Measurements from ENCODE around the gene ZNF608.

ZNF608 gene

GRCh38 chr5:124700333-124700732 lies 46.1 kb downstream of the ZNF608 start:
- no peaks in the 10 kb centered on the region for H3K9me3 ChIP-seq
- no peaks in the 10 kb centered on the region for H3K36me3 ChIP-seq
- no peaks in the 10 kb centered on the region for H3K27me3 ChIP-seq
- no peak overlapping the region for H3K4me3 ChIP-seq (ENCODE audit: low read depth in 1 of 2, low read length in 1 of 2)
- no peak overlapping the region for H3K27ac ChIP-seq
- H3K4me1 ChIP-seq (ENCODE audit: control insufficient read depth in 1 of 2, insufficient read depth in 1 of 2, low read depth in 1 of 2, low read length in 1 of 2) = no peaks in the 10 kb centered on the region
- no peak for TF ChIP-seq CTCF (IDR thresholded peaks at IDR 0.05)

GRCh38 chr5:124698770-124699169 lies 47.7 kb downstream of the ZNF608 start:
- Histone ChIP-seq H3K27ac (no peak overlapping the region), H3K4me3 (ENCODE audit: low read depth in 1 of 2, low read length in 1 of 2) (no peak overlapping the region), H3K9me3 (no peaks in the 10 kb centered on the region), H3K27me3 (no peaks in the 10 kb centered on the region), H3K36me3 (no peaks in the 10 kb centered on the region), H3K4me1 (ENCODE audit: control insufficient read depth in 1 of 2, insufficient read depth in 1 of 2, low read depth in 1 of 2, low read length in 1 of 2) (no peaks in the 10 kb centered on the region)
- no peak for TF ChIP-seq CTCF (IDR thresholded peaks at IDR 0.05)

- Histone ChIP-seq H3K9me3 (no peaks in the 10 kb centered on the region), H3K4me1 (ENCODE audit: control insufficient read depth in 1 of 2, insufficient read depth in 1 of 2, low read depth in 1 of 2, low read length in 1 of 2) (no peaks in the 10 kb centered on the region), H3K4me3 (ENCODE audit: low read depth in 1 of 2, low read length in 1 of 2) (no peak overlapping the region), H3K36me3 (no peaks in the 10 kb centered on the region), H3K27me3 (no peaks in the 10 kb centered on the region), H3K27ac (no peak overlapping the region)
- no peak for TF ChIP-seq CTCF (IDR thresholded peaks at IDR 0.05)
Measured at GRCh38 chr5:124697933-124698591, 48.4 kb downstream of the ZNF608 start.

- Histone ChIP-seq H3K4me1 (ENCODE audit: control insufficient read depth in 1 of 2, insufficient read depth in 1 of 2, low read depth in 1 of 2, low read length in 1 of 2) (no peaks in the 10 kb centered on the region), H3K27me3 (no peaks in the 10 kb centered on the region), H3K9me3 (no peaks in the 10 kb centered on the region), H3K36me3 (no peaks in the 10 kb centered on the region), H3K4me3 (ENCODE audit: low read depth in 1 of 2, low read length in 1 of 2) (no peak overlapping the region), H3K27ac (no peak overlapping the region)
- no peak for TF ChIP-seq CTCF (IDR thresholded peaks at IDR 0.05)
Measured at GRCh38 chr5:124697501-124697900, 48.9 kb downstream of the ZNF608 start.

- H3K27ac ChIP-seq = no peak overlapping the region
- H3K4me3 ChIP-seq (ENCODE audit: low read depth in 1 of 2, low read length in 1 of 2) = no peak overlapping the region
- no peak for TF ChIP-seq CTCF (IDR thresholded peaks at IDR 0.05)
- no peaks in the 10 kb centered on the region for H3K36me3 ChIP-seq
- no peaks in the 10 kb centered on the region for H3K4me1 ChIP-seq (ENCODE audit: control insufficient read depth in 1 of 2, insufficient read depth in 1 of 2, low read depth in 1 of 2, low read length in 1 of 2)
- H3K27me3 ChIP-seq = no peaks in the 10 kb centered on the region
- no peaks in the 10 kb centered on the region for H3K9me3 ChIP-seq
Measured at GRCh38 chr5:124696898-124697297, 49.5 kb downstream of the ZNF608 start.
